NB4 (cell line): ENCODE data around the gene ANKRD62.
"Not testable (repeated sequence)": the region's sequence is repeated elsewhere in the genome, so short reads cannot be mapped to it uniquely, and the experiment has no call there.

ENCODE experiments used
- MAX ChIP-seq: IDR thresholded peaks from 2 replicates; pipeline ENCODE4 v1.6.1; 2011; ENCODE audit warnings: low read depth, low read length
- MYC ChIP-seq: IDR thresholded peaks from 2 replicates; pipeline ENCODE4 v1.6.1; 2011; ENCODE audit warnings: low read depth, low read length
- POLR2A ChIP-seq: IDR thresholded peaks from 2 replicates; pipeline ENCODE4 v1.6.1; 2011; ENCODE audit warnings: mild to moderate bottlenecking; ENCODE audit not compliant: insufficient read length; ENCODE audit errors: extremely low read depth
- TF ChIP-seq, protein P1 (sequence below): IDR thresholded peaks from one replicate; pipeline ENCODE4 v1.5.1; 2012; ENCODE audit warnings: low read depth, low read length

DNA sequence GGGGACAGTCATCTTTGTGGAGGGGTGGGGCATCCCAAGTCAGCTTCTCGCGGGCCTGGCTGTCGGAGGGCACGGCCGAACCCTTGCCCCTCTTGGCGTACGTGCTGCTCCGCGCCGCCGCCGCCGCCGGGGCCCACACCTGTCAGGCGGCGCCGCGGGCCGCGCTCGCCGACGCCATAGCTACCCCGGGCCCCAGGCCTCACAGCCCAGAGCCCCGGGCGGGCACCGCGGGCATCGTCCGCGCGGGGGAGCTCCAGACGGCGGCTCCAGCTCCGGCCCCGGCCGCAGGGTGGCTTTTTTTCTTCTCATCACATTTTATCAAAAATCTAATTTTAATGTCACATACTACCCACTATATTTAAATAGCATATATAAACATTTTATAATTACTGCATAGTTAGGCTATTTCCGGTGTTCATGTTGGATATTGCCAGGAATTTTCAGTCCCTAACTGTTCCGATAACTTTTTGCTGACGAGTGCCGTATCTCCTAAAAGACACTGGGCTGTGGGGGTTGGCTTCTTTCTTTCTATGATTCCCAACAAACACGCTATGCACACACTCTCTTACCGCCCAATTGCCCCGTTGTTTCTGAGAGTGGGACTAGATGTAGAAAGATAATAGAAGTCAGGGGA, 25.2 kb upstream of the ANKRD62 start:
- TF ChIP-seq, protein P1, sequence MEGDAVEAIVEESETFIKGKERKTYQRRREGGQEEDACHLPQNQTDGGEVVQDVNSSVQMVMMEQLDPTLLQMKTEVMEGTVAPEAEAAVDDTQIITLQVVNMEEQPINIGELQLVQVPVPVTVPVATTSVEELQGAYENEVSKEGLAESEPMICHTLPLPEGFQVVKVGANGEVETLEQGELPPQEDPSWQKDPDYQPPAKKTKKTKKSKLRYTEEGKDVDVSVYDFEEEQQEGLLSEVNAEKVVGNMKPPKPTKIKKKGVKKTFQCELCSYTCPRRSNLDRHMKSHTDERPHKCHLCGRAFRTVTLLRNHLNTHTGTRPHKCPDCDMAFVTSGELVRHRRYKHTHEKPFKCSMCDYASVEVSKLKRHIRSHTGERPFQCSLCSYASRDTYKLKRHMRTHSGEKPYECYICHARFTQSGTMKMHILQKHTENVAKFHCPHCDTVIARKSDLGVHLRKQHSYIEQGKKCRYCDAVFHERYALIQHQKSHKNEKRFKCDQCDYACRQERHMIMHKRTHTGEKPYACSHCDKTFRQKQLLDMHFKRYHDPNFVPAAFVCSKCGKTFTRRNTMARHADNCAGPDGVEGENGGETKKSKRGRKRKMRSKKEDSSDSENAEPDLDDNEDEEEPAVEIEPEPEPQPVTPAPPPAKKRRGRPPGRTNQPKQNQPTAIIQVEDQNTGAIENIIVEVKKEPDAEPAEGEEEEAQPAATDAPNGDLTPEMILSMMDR = not testable (repeated sequence)
- not testable (repeated sequence) for TF ChIP-seq POLR2A, MYC, MAX
